Neural crest cell (in vitro differentiated cells): ENCODE data around the gene FZR1. TPM values are rescaled to one million over a fixed set of nuclear protein-coding genes. Genes with fewer than 3 reads are reported as not detected.

Source experiments
- DNase-seq: peaks from one replicate; pipeline ENCODE4 v3.0.0; 2021; ENCODE audit warnings: low read depth, mixed read lengths, low spot score
- H3K27ac Mint-ChIP-seq: one replicate; pipeline ENCODE4 v1.8.0; 2021; ENCODE audit warnings: mild to moderate bottlenecking, mixed read lengths; ENCODE audit not compliant: unreplicated experiment
- H3K27me3 Mint-ChIP-seq: 2 replicates; pipeline ENCODE4 v1.8.0; 2021; ENCODE audit warnings: low read depth, mild to moderate bottlenecking, mixed read lengths
- H3K36me3 Mint-ChIP-seq: 2 replicates; pipeline ENCODE4 v1.8.0; 2021; ENCODE audit warnings: low read depth, mild to moderate bottlenecking, mixed read lengths
- H3K4me1 Mint-ChIP-seq: 2 replicates; pipeline ENCODE4 v1.8.0; 2021; ENCODE audit warnings: mixed read lengths
- H3K4me3 Mint-ChIP-seq: one replicate; pipeline ENCODE4 v1.8.0; 2021; ENCODE audit warnings: mild to moderate bottlenecking, mixed read lengths
- H3K9me3 Mint-ChIP-seq: 2 replicates; pipeline ENCODE4 v1.8.0; 2021; ENCODE audit warnings: mixed read lengths
- total RNA-seq: library from RNA; stranded (reverse); gene quantifications from 2 replicates; pipeline ENCODE4 v1.2.1, GENCODE V29; 2021
- TF ChIP-seq, protein P1 (sequence below): fragments of 200-600 bp; sonication (generic); conservative IDR thresholded peaks from 2 replicates; pipeline ENCODE4 v1.5.0; 2021; ENCODE audit warnings: antibody characterized with exemption, mild to moderate bottlenecking

The FZR1 gene
- total RNA-seq, 1 donor from 2014 or later: 67.8 TPM

DNA sequence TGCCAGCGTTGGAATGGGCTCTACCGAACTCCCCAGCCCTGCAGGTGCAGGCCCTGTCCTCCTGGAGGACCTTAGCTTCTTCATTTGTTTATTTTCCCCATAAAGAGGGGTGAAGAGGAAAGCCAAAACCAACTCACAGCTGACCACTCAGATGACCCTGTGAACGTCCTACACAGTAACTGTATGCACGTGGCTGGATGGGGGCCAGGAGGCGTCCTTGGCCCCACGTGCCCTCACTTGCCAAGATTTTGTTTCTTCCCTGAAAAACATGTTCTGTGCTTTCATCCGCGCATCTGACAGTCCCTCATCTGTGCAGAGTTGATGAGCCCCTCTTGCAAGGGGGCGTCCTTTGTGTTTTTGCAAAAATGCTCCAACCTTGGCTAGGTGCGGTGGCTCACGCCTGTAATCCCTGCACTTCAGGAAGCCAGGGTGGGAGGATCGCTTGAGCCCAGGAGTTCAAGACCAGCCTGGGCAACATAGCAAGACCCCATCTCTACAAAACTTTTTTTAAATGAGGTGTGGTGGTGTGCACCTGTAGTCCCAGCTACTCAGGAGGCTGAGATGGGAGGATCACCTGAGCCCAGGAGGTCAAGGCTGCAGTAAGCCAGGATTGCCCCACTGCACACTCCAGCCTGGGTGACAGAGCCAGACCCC, 27.6 kb downstream of the FZR1 start:
- no peaks in the 10 kb centered on the region for H3K9me3 Mint-ChIP-seq
- no peaks in the 10 kb centered on the region for H3K4me1 Mint-ChIP-seq
- H3K27ac Mint-ChIP-seq: no peak overlapping the region
- no peaks in the 10 kb centered on the region for H3K27me3 Mint-ChIP-seq
- H3K4me3 Mint-ChIP-seq: no peak overlapping the region
- H3K36me3 Mint-ChIP-seq: peaks cover 3% of the 10 kb centered on the region
- DNase-seq: no peak
- TF ChIP-seq, protein P1, sequence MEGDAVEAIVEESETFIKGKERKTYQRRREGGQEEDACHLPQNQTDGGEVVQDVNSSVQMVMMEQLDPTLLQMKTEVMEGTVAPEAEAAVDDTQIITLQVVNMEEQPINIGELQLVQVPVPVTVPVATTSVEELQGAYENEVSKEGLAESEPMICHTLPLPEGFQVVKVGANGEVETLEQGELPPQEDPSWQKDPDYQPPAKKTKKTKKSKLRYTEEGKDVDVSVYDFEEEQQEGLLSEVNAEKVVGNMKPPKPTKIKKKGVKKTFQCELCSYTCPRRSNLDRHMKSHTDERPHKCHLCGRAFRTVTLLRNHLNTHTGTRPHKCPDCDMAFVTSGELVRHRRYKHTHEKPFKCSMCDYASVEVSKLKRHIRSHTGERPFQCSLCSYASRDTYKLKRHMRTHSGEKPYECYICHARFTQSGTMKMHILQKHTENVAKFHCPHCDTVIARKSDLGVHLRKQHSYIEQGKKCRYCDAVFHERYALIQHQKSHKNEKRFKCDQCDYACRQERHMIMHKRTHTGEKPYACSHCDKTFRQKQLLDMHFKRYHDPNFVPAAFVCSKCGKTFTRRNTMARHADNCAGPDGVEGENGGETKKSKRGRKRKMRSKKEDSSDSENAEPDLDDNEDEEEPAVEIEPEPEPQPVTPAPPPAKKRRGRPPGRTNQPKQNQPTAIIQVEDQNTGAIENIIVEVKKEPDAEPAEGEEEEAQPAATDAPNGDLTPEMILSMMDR: no peak

DNA sequence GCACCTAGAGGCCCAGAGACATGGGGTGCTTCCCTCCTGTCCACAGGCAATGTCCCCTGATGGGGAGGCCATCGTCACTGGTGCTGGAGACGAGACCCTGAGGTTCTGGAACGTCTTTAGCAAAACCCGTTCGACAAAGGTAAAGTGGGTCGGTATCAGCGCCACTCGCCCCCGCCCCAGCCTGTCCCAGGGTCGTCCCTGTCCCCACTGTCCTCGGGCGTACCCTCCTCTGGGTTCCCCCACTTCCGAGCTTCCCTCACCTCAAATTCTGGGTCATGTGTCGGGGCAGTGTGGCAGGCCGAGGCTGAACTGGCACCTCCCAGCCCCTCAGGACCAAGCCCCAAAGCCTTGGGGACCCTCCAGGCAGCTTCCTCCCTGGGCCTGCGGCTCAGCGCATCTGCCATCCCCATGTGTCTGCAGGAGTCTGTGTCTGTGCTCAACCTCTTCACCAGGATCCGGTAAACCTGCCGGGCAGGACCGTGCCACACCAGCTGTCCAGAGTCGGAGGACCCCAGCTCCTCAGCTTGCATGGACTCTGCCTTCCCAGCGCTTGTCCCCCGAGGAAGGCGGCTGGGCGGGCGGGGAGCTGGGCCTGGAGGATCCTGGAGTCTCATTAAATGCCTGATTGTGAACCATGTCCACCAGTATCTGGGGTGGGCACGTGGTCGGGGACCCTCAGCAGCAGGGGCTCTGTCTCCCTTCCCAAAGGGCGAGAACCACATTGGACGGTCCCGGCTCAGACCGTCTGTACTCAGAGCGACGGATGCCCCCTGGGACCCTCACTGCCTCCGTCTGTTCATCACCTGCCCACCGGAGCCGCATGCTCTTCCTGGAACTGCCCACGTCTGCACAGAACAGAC, 28.5 kb downstream of the FZR1 start:
- no peak overlapping the region for H3K27ac Mint-ChIP-seq
- no peaks in the 10 kb centered on the region for H3K9me3 Mint-ChIP-seq
- peaks cover 3% of the 10 kb centered on the region for H3K36me3 Mint-ChIP-seq
- no peaks in the 10 kb centered on the region for H3K4me1 Mint-ChIP-seq
- H3K27me3 Mint-ChIP-seq: no peaks in the 10 kb centered on the region
- H3K4me3 Mint-ChIP-seq: no peak overlapping the region
- TF ChIP-seq, protein P1: no peak
- no peak for DNase-seq

DNA sequence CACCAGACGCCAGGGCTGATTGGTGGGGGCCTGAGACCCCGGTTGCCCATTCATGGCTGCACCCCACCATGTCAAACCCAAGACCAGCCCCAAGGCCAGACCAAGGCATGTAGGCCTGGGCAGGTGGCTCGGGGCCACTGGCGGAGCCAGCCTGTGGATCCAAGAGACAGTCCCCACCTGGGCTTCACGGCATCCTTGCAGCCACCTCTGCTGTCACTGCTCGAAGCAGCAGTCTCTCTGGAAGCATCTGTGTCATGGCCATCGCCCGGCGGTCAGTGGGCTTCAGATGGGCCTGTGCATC, 29.1 kb downstream of the FZR1 start:
- H3K4me1 Mint-ChIP-seq: no peaks in the 10 kb centered on the region
- DNase-seq: no peak
- H3K4me3 Mint-ChIP-seq: no peak overlapping the region
- H3K27ac Mint-ChIP-seq: no peak overlapping the region
- TF ChIP-seq, protein P1: no peak
- no peaks in the 10 kb centered on the region for H3K27me3 Mint-ChIP-seq
- H3K36me3 Mint-ChIP-seq: peaks cover 3% of the 10 kb centered on the region
- no peaks in the 10 kb centered on the region for H3K9me3 Mint-ChIP-seq

DNA sequence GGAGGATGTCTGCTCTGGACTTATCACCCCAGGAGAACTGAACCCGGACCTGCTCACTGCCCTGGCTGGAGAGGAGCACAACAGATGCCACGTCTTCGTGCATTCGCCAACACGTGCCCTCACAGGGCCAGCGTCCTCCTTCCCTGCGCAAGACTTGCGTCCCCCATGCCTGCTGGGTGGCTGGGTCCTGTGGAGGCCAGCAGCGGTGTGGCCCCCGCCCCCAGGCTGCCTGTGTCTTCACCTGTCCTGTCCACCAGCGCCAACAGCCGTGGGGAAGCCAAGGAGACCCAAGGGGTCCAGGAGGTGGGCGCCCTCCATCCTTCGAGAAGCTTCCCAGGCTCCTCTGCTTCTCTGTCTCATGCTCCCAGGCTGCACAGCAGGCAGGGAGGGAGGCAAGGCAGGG, 29.5 kb downstream of the FZR1 start:
- Mint-ChIP-seq H3K4me3 (no peak overlapping the region), H3K36me3 (peaks cover 3% of the 10 kb centered on the region), H3K9me3 (no peaks in the 10 kb centered on the region), H3K27me3 (no peaks in the 10 kb centered on the region), H3K4me1 (no peaks in the 10 kb centered on the region), H3K27ac (no peak overlapping the region)
- TF ChIP-seq, protein P1: no peak
- DNase-seq: no peak

DNA sequence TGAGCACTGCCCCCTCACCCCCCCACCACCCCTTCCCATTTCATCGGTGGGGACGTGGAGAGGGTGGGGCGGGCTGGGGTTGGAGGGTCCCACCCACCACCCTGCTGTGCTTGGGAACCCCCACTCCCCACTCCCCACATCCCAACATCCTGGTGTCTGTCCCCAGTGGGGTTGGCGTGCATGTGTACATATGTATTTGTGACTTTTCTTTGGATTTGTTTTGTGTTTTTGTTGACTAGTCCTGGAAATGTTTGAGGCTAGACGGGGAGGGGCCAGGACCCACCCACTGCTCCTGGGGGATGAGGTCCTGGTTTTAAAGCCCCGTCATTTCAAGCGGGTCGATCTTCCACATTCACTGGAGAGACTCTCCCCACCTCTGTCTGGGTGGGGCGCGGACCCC, 29.9 kb downstream of the FZR1 start:
- Mint-ChIP-seq H3K4me3 (no peak overlapping the region), H3K27ac (no peak overlapping the region), H3K36me3 (peaks cover 3% of the 10 kb centered on the region), H3K4me1 (no peaks in the 10 kb centered on the region), H3K9me3 (no peaks in the 10 kb centered on the region), H3K27me3 (no peaks in the 10 kb centered on the region)
- TF ChIP-seq, protein P1: no peak
- DNase-seq: no peak
